Thyroid gland (tissue), 4 donors: ENCODE data around the gene C19orf25.

ENCODE experiments used
- POLR2A ChIP-seq, 2 donors: fragments of 450-650 bp; IDR thresholded peaks; one replicate each; pipeline ENCODE4 v1.6.1; 2017; ENCODE audit warnings: antibody characterized with exemption in 2 of 2, mild to moderate bottlenecking in 2 of 2, moderate library complexity in 1 of 2
- TF ChIP-seq, protein P1 (sequence below), 6 experiments: fragments of 200-600 bp in 3 of 6; fragments of 450-650 bp in 3 of 6; sonication (generic) in 3 of 6; IDR thresholded peaks; one replicate each; pipeline ENCODE4 v1.5.1; 2016 to 2019; ENCODE audit warnings: antibody characterized with exemption in 6 of 6, mild to moderate bottlenecking in 2 of 6, inconsistent platforms in 1 of 6, moderate library complexity in 1 of 6

DNA sequence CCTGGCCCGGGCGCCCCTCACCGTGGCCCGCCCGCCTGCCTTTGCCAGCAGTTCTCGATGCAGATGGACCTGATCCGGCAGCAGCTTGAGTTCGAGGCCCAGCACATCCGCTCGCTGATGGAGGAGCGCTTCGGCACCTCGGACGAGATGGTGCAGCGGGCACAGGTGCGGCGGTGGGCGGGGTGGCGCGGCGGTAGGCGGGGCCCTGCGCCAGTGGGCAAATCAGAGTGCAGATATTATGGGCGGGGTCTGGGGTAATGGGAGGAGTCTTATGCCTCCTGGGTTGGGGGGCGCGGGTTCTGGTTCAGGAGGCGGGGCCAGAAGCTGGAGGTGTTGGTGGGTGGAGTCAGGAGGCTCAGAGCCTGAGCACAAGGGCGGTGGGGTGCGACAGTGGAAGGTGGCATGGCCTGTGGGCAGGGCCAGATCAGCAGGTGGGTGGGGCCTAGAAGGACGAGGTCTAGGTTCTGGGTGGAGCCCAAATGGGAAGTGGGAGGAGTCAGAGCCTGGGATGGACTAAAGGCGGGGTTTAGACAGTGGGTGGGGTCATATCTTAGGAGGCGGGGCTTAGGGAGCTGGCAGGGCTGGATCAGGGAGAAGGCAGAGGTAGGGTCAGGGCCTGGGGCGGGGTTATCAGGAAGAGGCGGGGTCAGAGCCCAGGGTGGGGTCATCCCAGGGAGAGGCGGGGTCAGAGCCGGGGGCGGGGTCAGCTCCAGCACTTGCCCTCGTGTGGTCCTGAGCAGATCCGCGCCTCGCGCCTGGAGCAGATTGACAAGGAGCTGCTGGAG is 23.5 kb downstream of the C19orf25 start:
- TF ChIP-seq, protein P1, sequence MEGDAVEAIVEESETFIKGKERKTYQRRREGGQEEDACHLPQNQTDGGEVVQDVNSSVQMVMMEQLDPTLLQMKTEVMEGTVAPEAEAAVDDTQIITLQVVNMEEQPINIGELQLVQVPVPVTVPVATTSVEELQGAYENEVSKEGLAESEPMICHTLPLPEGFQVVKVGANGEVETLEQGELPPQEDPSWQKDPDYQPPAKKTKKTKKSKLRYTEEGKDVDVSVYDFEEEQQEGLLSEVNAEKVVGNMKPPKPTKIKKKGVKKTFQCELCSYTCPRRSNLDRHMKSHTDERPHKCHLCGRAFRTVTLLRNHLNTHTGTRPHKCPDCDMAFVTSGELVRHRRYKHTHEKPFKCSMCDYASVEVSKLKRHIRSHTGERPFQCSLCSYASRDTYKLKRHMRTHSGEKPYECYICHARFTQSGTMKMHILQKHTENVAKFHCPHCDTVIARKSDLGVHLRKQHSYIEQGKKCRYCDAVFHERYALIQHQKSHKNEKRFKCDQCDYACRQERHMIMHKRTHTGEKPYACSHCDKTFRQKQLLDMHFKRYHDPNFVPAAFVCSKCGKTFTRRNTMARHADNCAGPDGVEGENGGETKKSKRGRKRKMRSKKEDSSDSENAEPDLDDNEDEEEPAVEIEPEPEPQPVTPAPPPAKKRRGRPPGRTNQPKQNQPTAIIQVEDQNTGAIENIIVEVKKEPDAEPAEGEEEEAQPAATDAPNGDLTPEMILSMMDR (IDR thresholded peaks at IDR 0.05), result no peak
- TF ChIP-seq POLR2A (IDR thresholded peaks at IDR 0.05), result no peak
